IPS-15b (cell line): Measurements from ENCODE around the gene EFCC1.

ENCODE experiments used
- H3K27me3 ChIP-seq: one replicate; pipeline ENCODE4 v1.6.1; 2013; ENCODE audit warnings: low read length; ENCODE audit not compliant: control insufficient read depth, insufficient read depth
- H3K36me3 ChIP-seq: one replicate; pipeline ENCODE4 v1.6.1; 2013; ENCODE audit warnings: low read length; ENCODE audit not compliant: control insufficient read depth, insufficient read depth
- H3K4me1 ChIP-seq: one replicate; pipeline ENCODE4 v1.6.1; 2013; ENCODE audit warnings: mild to moderate bottlenecking, low read length; ENCODE audit not compliant: control insufficient read depth, insufficient read depth
- H3K4me3 ChIP-seq: one replicate; pipeline ENCODE4 v1.5.1; 2013; ENCODE audit warnings: low read depth, low read length
- H3K9ac ChIP-seq: one replicate; pipeline ENCODE4 v1.6.1; 2013; ENCODE audit warnings: low read depth, mild to moderate bottlenecking, low read length
- H3K9me3 ChIP-seq: one replicate; pipeline ENCODE4 v1.6.1; 2013; ENCODE audit warnings: mild to moderate bottlenecking, low read length; ENCODE audit not compliant: control insufficient read depth, insufficient read depth

The EFCC1 gene

DNA sequence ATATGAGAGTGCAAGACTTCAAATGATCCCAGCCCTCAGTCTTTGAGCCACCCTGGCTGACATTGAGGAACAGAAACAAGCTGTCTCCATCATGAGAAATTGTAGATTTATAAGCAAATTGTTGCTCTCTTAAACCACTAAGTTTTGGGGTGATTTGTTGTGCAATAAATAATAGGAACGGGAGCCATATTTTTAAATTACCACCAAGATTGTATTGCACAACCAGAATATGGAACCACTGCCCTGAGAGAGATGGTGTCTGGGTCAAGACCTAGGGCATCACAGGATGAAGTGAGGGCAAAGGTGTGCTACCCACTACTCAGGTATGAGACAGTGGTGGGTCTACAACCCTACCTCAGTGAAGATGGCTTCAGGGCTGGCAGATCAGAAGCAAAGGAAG lies 4.9 kb upstream of the EFCC1 start:
- peaks cover 88% of the 10 kb centered on the region for H3K27me3 ChIP-seq
- H3K36me3 ChIP-seq: no peaks in the 10 kb centered on the region
- H3K4me1 ChIP-seq: peaks cover 20% of the 10 kb centered on the region
- H3K9me3 ChIP-seq: no peaks in the 10 kb centered on the region
- no peak overlapping the region for H3K4me3 ChIP-seq
- H3K9ac ChIP-seq: no peak overlapping the region

DNA sequence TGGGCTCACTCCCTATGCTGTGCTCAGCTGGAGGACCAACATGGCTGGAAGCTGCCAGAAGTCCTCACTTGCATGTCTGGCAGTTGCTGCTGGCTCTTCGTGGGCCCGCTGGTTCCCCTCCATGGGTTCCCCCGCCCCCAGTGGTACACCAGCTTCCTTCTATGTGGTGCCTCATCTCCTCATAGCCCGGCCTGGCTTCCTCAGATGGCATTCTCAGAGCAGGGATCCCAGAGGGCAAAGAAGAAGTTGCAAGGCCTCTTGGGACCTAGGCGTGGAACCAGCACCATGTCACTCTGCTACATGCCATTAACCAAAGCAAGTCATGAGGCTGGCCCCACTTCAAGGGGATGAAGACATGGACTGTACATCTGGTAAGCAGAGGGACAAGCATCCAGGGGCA lies 4.4 kb upstream of the EFCC1 start:
- peaks cover 89% of the 10 kb centered on the region for H3K27me3 ChIP-seq

DNA sequence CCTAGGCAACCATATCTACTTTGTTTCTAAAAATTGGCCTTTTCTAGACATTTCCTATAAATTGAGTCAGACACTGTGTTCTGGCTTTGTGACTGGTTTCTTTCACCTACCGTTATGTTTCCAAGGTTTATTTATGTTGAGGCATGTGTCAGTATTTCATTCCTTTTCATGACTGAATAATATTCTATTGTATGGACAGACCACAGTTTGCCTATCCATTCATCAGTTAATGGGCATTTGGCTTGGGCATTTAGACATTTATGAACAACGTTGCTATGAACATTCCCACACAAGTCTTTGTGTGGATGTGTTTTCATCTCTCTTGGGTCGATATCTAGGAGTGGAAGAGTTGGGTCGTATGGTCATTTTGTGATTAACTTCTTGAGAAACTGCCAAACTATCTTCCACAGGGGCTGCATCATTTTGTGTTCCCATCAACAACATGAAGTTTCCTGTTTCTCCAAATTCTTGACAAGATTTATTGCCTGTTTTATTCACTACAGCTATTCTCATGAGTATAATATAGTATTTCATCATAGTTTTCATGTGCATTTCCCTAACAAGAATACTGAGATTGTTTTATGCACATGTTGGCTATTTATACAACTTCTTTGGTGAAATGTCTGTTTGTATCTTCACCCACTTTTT lies 3.5 kb upstream of the EFCC1 start:
- Histone ChIP-seq H3K9me3 (no peaks in the 10 kb centered on the region), H3K36me3 (no peaks in the 10 kb centered on the region), H3K4me1 (peaks cover 20% of the 10 kb centered on the region), H3K9ac (no peak overlapping the region), H3K27me3 (peaks cover 91% of the 10 kb centered on the region), H3K4me3 (no peak overlapping the region)

More for the DNA sequence above, 4.4 kb upstream of the EFCC1 start:
- Histone ChIP-seq H3K9me3 (no peaks in the 10 kb centered on the region), H3K4me3 (no peak overlapping the region), H3K36me3 (no peaks in the 10 kb centered on the region), H3K4me1 (peaks cover 20% of the 10 kb centered on the region), H3K9ac (no peak overlapping the region)

GRCh38 chr3:128998561-128998960 lies 2.5 kb upstream of the EFCC1 start:
- H3K4me3 ChIP-seq: no peak overlapping the region
- H3K4me1 ChIP-seq: peaks cover 15% of the 10 kb centered on the region
- H3K36me3 ChIP-seq: no peaks in the 10 kb centered on the region
- peaks cover 91% of the 10 kb centered on the region for H3K27me3 ChIP-seq
- H3K9ac ChIP-seq: no peak overlapping the region
- H3K9me3 ChIP-seq: no peaks in the 10 kb centered on the region

DNA sequence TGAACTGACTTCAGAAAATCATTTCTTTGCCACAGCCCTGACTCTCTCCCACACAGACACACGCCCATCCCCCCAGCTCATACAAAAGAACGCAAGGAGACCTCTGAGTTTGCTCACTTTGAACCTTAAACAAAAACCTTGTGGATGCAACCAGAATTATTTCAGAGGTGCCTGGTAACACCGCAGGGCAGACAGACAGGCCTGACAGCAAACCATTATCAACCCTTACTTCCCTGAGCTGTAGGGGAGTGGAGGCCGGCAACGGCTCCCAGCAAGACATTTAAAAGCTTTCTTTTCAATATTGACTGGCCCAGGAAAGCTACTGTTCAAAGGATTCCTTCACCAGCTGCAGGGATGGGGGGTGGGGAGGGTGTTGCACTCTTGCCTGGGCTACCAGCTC lies 2.0 kb upstream of the EFCC1 start:
- H3K4me3 ChIP-seq: no peak overlapping the region

DNA sequence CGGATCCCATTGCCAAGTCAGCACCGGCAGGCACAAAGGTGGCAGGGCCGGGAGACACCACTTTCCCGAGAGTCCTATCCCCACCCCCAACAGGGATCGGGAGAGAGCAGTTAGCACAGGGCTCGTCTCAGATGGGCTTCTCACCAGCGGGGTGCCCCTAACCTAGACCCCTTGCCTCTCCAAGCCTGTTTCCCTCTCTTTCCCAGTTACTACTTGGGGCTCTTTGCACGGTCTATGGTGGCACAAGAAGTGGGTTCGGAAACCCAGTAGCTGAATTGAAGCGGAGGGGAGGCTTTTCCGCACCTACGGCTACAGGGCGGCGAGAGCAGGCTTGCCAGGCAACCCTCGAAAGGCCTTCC lies 383 bp upstream of the EFCC1 start:
- Histone ChIP-seq H3K36me3 (no peaks in the 10 kb centered on the region), H3K4me3 (peak overlapping the region; percentile 75), H3K9ac (no peak overlapping the region), H3K9me3 (no peaks in the 10 kb centered on the region), H3K4me1 (peaks cover 15% of the 10 kb centered on the region), H3K27me3 (peaks cover 96% of the 10 kb centered on the region)

More for the DNA sequence above, 2.0 kb upstream of the EFCC1 start:
- peaks cover 15% of the 10 kb centered on the region for H3K4me1 ChIP-seq
- H3K27me3 ChIP-seq: peaks cover 96% of the 10 kb centered on the region
- no peak overlapping the region for H3K9ac ChIP-seq
- no peaks in the 10 kb centered on the region for H3K9me3 ChIP-seq
- no peaks in the 10 kb centered on the region for H3K36me3 ChIP-seq

DNA sequence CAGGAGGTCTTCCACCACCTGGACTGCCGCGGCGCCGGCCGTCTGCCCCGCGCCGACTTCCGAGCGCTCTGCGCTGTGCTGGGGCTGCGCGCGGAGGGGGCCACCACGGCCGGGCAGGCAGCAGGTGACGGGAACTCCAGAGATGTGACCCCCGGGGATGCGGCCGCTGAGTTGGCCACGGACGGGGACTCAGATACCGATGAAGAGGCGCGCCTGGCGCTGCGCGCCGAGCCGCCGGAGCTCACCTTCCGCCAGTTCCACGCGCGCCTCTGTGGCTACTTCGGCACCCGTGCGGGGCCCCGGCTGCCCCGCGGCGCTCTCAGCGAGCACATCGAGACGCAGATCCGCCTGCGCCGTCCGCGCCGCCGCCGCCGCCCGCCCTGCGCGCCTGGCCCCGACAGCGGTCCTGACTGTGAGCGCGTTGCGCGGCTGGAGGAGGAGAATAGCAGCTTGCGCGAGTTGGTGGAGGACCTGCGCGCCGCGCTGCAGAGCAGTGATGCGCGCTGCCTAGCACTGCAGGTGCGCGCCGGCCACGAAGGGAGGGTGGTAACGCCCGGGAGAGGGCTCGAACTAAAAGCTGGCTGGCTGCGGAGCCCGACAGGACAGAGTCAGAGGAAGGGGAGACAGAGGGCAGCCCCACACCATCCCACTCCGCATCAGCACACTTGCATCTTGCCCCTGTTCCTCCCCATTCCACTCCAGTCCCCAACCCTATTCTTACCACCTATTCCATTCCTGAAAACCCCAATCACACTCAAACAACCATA lies 885 bp downstream of the EFCC1 start:
- Histone ChIP-seq H3K4me1 (peaks cover 15% of the 10 kb centered on the region), H3K36me3 (no peaks in the 10 kb centered on the region), H3K27me3 (peaks cover 95% of the 10 kb centered on the region), H3K4me3 (peak overlapping the region; percentile 75), H3K9me3 (no peaks in the 10 kb centered on the region), H3K9ac (no peak overlapping the region)

GRCh38 chr3:129002573-129003569 lies 1.8 kb downstream of the EFCC1 start:
- H3K4me1 ChIP-seq: peaks cover 15% of the 10 kb centered on the region
- peaks cover 94% of the 10 kb centered on the region for H3K27me3 ChIP-seq
- H3K4me3 ChIP-seq: peak overlapping the region; percentile 75
- no peak overlapping the region for H3K9ac ChIP-seq
- no peaks in the 10 kb centered on the region for H3K36me3 ChIP-seq
- H3K9me3 ChIP-seq: no peaks in the 10 kb centered on the region

DNA sequence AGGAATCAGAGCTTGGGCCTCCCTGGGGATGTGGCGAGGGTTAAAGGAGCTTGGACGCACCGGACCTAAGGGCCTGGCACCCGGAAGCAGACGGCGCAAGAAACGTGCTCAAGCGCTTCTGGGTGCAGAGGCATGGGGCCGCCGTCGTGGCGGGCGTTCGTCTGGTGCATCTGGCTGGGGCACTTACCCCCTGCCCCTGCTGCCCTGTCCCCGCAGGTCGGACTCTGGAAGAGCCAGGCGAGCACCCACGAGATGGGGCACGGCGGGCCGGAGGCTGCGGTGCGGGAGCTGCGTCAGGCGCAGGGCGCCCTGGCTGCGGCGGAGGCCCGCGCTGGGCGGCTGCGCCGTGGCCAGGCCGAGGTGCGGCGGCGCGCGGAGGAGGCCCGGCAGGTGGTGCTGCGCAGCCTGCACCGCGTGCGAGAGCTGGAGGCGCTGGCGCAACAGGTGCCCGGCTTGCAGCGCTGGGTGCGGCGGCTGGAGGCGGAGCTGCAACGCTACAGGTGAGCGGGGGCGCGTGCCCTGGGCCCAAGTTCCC lies 2.5 kb downstream of the EFCC1 start:
- H3K36me3 ChIP-seq: no peaks in the 10 kb centered on the region
- H3K4me1 ChIP-seq: peaks cover 10% of the 10 kb centered on the region
- peak overlapping the region; percentile 43 for H3K4me3 ChIP-seq
- no peak overlapping the region for H3K9ac ChIP-seq
- H3K27me3 ChIP-seq: peaks cover 91% of the 10 kb centered on the region
- H3K9me3 ChIP-seq: no peaks in the 10 kb centered on the region

GRCh38 chr3:129004639-129005295 lies 3.7 kb downstream of the EFCC1 start:
- Histone ChIP-seq H3K27me3 (peaks cover 83% of the 10 kb centered on the region), H3K4me1 (peaks cover 7% of the 10 kb centered on the region), H3K4me3 (no peak overlapping the region), H3K9me3 (no peaks in the 10 kb centered on the region), H3K36me3 (no peaks in the 10 kb centered on the region), H3K9ac (no peak overlapping the region)
